ENCODE measurements around the gene CHCHD3. TPM values are rescaled to one million over a fixed set of nuclear protein-coding genes. Genes with fewer than 3 reads are reported as not detected.

Gene CHCHD3
- total RNA-seq, 1 experiment from 2014 or later: 287 TPM

DNA sequence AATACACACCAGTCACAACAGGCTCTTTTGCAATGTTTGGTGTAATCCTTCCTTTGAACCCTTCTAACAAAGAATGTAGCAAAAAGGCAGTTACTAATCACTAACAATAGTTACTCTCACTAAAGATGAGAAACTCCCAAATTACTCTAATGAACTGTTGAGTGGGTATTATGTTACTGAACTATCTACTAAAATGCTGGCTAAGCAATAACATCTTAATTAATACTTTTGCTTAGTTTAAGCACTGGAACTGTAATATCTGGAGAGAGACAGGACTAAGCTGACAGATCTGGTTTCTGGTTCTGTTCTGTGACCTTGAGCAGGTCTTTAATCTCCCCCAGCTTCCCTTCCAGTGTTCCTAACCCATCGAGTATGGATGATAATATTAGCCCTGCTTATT, 241.7 kb downstream of the CHCHD3 start:
- in situ Hi-C loops (cut with HindIII; ENCODE audit: low pct_unique_long_range_greater_than_20kb, low sequenced_read_pairs): no loop called here
- DNase-seq (ENCODE audit: low read depth, low spot score): no peak

GRCh38 chr7:132838313-132838712, 243.6 kb downstream of the CHCHD3 start:
- DNase-seq (ENCODE audit: low read depth, low spot score): no peak
- in situ Hi-C loops (cut with HindIII; ENCODE audit: low pct_unique_long_range_greater_than_20kb, low sequenced_read_pairs): no loop called here

GRCh38 chr7:132837529-132837928, 244.4 kb downstream of the CHCHD3 start:
- in situ Hi-C loops (cut with HindIII; ENCODE audit: low pct_unique_long_range_greater_than_20kb, low sequenced_read_pairs): no loop called here
- DNase-seq (ENCODE audit: low read depth, low spot score): no peak

- in situ Hi-C loops (cut with HindIII; ENCODE audit: low pct_unique_long_range_greater_than_20kb, low sequenced_read_pairs): no loop called here
- DNase-seq (ENCODE audit: low read depth, low spot score): no peak
These were observed 245.1 kb downstream of the CHCHD3 start for GRCh38 chr7:132836746-132837145.

DNA sequence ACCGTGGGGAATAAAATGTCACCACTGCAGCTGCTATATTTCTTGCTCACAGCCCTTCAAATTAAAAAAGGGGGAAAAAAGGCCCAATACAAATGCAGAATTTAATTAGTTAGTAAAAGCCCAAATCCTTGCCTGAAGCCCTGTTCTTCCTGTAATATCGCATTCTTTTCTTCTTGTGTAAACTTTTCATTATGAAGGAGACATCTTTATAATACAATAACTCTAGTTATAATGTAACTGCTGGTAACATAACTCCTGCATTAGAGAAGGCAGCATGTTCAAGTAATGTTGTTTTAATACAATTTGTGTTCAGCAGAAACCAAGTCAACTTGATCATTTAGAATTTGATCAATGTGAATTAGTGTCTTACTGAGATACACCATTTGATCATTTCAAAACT, 250.9 kb downstream of the CHCHD3 start:
- DNase-seq (ENCODE audit: low read depth, low spot score): no peak
- in situ Hi-C loops (cut with HindIII; ENCODE audit: low pct_unique_long_range_greater_than_20kb, low sequenced_read_pairs): no loop called here

DNA sequence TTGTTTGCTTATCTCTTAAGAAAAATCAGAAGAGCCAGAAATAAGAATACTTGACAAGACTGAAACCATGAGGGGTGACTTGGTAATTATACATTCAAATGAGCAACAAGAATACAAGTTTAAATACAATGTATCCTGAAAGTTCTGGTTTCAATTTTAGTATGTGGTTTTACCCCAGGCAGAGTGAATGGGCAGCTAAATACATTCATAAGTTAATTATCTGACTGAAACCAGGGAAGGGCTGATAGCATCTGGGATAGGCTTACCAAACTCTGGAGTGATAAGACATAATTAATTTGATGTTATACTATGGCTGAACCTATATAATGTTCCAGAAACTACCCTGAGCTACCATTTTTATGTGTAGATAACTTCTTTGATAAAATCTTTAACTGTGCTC, 253.4 kb downstream of the CHCHD3 start:
- DNase-seq (ENCODE audit: low read depth, low spot score): no peak
- in situ Hi-C loops (cut with HindIII; ENCODE audit: low pct_unique_long_range_greater_than_20kb, low sequenced_read_pairs): no loop called here

GRCh38 chr7:132825932-132826835, 255.7 kb downstream of the CHCHD3 start:
- in situ Hi-C loops (cut with HindIII; ENCODE audit: low pct_unique_long_range_greater_than_20kb, low sequenced_read_pairs): no loop called here
- no peak for DNase-seq (ENCODE audit: low read depth, low spot score)

DNA sequence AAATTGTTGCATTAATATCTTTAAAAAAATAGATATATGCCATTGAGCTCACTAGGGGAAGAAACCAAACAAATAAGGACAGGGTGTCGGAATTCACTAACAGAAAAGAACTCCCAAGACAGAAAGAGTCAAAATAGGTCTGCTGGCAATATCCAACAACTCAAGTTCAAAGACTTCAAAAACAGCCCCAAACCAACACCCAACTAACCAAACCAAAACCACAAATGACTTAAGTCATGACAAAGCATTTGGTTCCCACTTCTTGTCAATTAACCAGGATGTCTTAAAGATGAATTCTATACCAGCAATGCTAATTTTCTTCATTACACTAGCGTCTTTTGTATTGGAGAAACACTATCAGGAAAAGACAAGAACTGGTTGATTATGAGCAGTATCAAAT, 256.7 kb downstream of the CHCHD3 start:
- no peak for DNase-seq (ENCODE audit: low read depth, low spot score)
- in situ Hi-C loops (cut with HindIII; ENCODE audit: low pct_unique_long_range_greater_than_20kb, low sequenced_read_pairs): no loop called here

GRCh38 chr7:132819648-132820047, 262.2 kb downstream of the CHCHD3 start:
- no peak for DNase-seq (ENCODE audit: low read depth, low spot score)
- in situ Hi-C loops (cut with HindIII; ENCODE audit: low pct_unique_long_range_greater_than_20kb, low sequenced_read_pairs): no loop called here

- in situ Hi-C loops (cut with HindIII; ENCODE audit: low pct_unique_long_range_greater_than_20kb, low sequenced_read_pairs): no loop called here
- no peak for DNase-seq (ENCODE audit: low read depth, low spot score)
These were observed 263.9 kb downstream of the CHCHD3 start for GRCh38 chr7:132817949-132818348.

- in situ Hi-C loops (cut with HindIII; ENCODE audit: low pct_unique_long_range_greater_than_20kb, low sequenced_read_pairs): no loop called here
- DNase-seq (ENCODE audit: low read depth, low spot score): no peak
These were observed 266.1 kb downstream of the CHCHD3 start for GRCh38 chr7:132815696-132816311.

GRCh38 chr7:132815130-132815529, 266.8 kb downstream of the CHCHD3 start:
- in situ Hi-C loops (cut with HindIII; ENCODE audit: low pct_unique_long_range_greater_than_20kb, low sequenced_read_pairs): no loop called here
- DNase-seq (ENCODE audit: low read depth, low spot score): no peak

DNA sequence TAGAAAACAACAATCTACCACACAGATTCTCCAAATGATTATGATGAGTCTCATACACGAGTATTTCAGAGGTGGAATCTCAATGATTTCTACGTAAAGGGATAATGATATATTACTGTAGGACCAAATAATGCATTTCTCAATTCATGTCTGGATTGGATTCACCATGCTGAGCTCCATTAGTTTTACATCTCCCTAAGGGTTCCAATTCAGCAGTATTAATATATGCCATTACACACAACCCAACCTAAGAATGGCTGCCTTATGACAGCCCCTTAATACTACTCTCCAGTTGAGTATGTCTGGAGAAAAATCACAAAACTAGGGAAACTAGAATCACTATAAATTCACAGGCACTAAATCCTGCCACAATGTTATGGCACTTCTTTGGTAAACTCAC, 271.3 kb downstream of the CHCHD3 start:
- in situ Hi-C loops (cut with HindIII; ENCODE audit: low pct_unique_long_range_greater_than_20kb, low sequenced_read_pairs): no loop called here
- no peak for DNase-seq (ENCODE audit: low read depth, low spot score)

GRCh38 chr7:132806834-132807233, 275.1 kb downstream of the CHCHD3 start:
- in situ Hi-C loops (cut with HindIII; ENCODE audit: low pct_unique_long_range_greater_than_20kb, low sequenced_read_pairs): no loop called here
- DNase-seq (ENCODE audit: low read depth, low spot score): no peak

DNA sequence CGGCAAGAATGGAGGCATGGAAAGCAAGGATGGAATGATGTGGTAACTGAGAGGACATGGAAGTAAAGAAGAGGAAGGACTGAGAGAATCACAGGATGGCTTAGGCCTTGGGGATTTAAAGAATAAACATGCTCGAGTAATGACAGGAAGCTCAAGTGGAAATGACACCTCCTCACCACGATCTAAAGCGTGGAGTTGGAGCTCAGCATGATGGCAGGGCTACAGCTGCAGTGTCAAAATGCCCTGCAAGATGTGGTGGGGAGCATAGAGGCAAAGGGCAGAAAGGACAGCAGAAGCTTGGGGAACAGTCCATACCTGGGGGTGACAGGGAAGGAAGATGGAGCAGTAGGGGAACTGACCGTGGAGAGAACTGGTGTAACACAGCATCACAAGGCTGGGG, 276.1 kb downstream of the CHCHD3 start:
- DNase-seq (ENCODE audit: low read depth, low spot score): no peak
- in situ Hi-C loops (cut with HindIII; ENCODE audit: low pct_unique_long_range_greater_than_20kb, low sequenced_read_pairs): no loop called here

DNA sequence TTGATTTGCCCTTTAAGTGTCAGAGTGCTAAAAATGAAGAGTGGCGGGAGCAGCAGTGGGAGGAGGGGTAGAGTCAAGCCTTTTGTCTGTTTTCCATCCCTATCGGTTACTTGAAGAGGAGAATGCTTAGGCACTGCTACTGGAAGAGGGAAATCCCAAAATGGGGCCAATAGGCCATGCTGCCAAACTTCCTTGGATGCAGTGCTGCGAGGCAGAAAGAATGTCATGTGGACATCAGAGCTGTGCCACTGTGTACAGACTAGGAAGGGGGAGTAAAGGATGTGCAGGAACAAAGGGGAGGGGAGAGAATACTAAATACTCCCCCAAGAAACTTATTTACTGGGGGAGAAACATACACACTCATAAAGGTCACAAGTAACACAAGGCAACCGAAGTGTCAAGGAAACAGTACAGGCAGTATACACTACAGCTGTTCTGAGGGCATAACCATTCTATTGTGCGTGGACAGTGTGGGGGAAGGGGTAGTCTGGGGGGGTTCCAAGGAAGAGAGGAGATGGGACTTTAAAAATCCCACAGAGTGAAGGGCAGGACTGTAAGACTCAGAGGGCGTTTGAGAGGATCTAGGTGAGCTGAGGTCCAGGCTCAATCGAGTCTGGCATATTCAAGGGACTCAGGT, 276.9 kb downstream of the CHCHD3 start:
- DNase-seq (ENCODE audit: low read depth, low spot score): no peak
- in situ Hi-C loops (cut with HindIII; ENCODE audit: low pct_unique_long_range_greater_than_20kb, low sequenced_read_pairs): no loop called here

DNA sequence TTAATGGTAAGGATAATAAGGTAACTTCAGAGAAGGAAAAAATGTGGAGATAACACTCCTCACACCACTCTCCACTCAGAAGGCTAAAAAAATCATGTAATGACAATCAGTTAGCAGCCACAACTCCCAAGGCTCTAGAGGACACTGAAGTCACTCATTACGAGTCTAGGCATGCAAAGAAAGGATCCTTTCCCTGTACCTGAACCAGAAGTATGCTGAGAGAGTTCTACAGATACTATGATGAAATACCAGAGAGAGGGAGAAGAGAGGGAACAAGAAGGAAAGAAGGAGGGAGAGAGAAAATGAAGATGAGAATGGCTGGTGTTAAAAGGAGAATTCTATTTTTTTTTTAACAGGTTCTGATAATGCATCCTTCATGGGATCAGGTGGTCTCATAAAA, 281.4 kb downstream of the CHCHD3 start:
- no peak for DNase-seq (ENCODE audit: low read depth, low spot score)
- in situ Hi-C loops (cut with HindIII; ENCODE audit: low pct_unique_long_range_greater_than_20kb, low sequenced_read_pairs): no loop called here

DNA sequence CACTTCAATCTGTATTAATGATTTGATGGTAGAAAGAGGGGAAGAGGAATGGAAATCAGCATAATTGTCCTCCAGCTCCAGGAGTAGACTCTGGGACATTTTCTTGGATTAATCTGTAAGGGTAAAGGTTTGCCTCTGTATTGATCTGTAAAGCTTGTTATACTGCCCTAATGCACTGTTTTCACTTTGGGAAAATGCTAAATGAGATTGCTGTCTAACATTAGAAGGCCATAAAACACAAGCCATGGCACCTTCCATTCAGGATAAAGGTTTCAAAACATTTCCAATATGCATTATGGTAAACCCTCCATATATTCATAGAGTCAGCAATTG, 282.8 kb downstream of the CHCHD3 start:
- no peak for DNase-seq (ENCODE audit: low read depth, low spot score)
- in situ Hi-C loops (cut with HindIII; ENCODE audit: low pct_unique_long_range_greater_than_20kb, low sequenced_read_pairs): no loop called here

DNA sequence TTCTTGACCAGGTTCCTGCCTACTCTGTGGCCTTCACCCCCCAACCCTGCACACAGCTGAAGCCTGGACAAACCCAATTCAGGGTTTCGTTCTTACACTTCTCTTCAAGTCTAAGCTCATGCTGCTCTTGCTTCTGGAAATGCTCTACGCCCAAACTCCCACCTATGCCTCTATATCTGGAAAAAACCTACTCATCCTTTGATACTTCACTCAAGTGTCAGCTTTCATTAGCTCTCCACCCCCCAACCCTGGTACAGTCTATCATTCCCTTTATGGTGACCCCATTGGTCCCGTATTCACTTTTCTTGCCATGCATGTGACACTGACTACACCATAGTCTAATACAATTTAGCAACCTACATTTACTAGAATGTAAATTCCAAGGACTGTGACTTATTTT, 284.7 kb downstream of the CHCHD3 start:
- in situ Hi-C loops (cut with HindIII; ENCODE audit: low pct_unique_long_range_greater_than_20kb, low sequenced_read_pairs): no loop called here
- no peak for DNase-seq (ENCODE audit: low read depth, low spot score)
